Esophagus squamous epithelium (tissue), 5 donors: ENCODE data around the gene TULP4. TPM values are rescaled to one million over a fixed set of nuclear protein-coding genes. Genes with fewer than 3 reads are reported as not detected.

ENCODE experiments used
- DNase-seq: peaks from one replicate; lab custom pipeline; 2025; lab: John Stamatoyannopoulos, UW
- H3K27ac ChIP-seq, 4 donors: fragments of 200-600 bp; sonication (generic); one replicate each; pipeline ENCODE4 v1.5.1; 2016 to 2019; ENCODE audit warnings: mild to moderate bottlenecking in 1 of 4
- H3K27me3 ChIP-seq, 4 donors: fragments of 200-600 bp; sonication (generic); 1 replicate in 3 of 4; 2 replicates in 1 of 4; pipeline versions ENCODE4 v1.5.1 to v1.6.0; 2017 to 2021; ENCODE audit warnings: antibody characterized with exemption in 1 of 4
- H3K36me3 ChIP-seq, 3 donors: fragments of 200-600 bp; sonication (generic); one replicate each; pipeline ENCODE4 v1.5.1; 2016 to 2019
- H3K4me1 ChIP-seq, 3 donors: fragments of 200-600 bp; sonication (generic); one replicate each; pipeline ENCODE4 v1.5.1; 2017 to 2019
- H3K4me3 ChIP-seq, 4 donors: fragments of 200-600 bp; sonication (generic); 1 replicate in 3 of 4; 2 replicates in 1 of 4; pipeline ENCODE4 v1.5.1; 2016 to 2019; ENCODE audit warnings: mild to moderate bottlenecking in 2 of 4, moderate library complexity in 1 of 4
- H3K9me3 ChIP-seq, 3 donors: fragments of 200-600 bp; sonication (generic); one replicate each; pipeline ENCODE4 v1.5.1; 2016 to 2019
- POLR2A ChIP-seq, 4 donors: fragments of 450-650 bp; IDR thresholded peaks; one replicate each; pipeline ENCODE4 v1.6.1; 2017; ENCODE audit warnings: antibody characterized with exemption in 4 of 4, mild to moderate bottlenecking in 4 of 4, moderate library complexity in 3 of 4
- WGBS, 2 donors: methylation state at CpG; one replicate each; pipeline ENCODE4 v1.1.5; 2018; 5-methylcytosine and 5-hydroxymethylcytosine counted together
- intact Hi-C: fragments of 100-400 bp; cut with DNase I; formaldehyde crosslinking; loops from one replicate; pipeline ENCODE4 v1.15.0; 2022
- total RNA-seq, 4 donors: library from RNA; depleted of rRNA; stranded (reverse); fragments of >200 nt; gene quantifications; one replicate each; pipeline ENCODE4 v1.1.0, GENCODE V29; 2016
- TF ChIP-seq, protein P1 (sequence below), 6 experiments: fragments of 450-650 bp in 4 of 6; fragments of 200-600 bp in 2 of 6; sonication (generic) in 2 of 6; IDR thresholded peaks; one replicate each; pipeline ENCODE4 v1.5.1; 2016 to 2019; ENCODE audit warnings: antibody characterized with exemption in 6 of 6, mild to moderate bottlenecking in 4 of 6, moderate library complexity in 4 of 6
- donor health status: DM: yes; HTN: yes; CAD: no.

Gene TULP4
- total RNA-seq, 4 donors from 2014 or later: 50.9 to 104 (median 59.2) TPM

DNA sequence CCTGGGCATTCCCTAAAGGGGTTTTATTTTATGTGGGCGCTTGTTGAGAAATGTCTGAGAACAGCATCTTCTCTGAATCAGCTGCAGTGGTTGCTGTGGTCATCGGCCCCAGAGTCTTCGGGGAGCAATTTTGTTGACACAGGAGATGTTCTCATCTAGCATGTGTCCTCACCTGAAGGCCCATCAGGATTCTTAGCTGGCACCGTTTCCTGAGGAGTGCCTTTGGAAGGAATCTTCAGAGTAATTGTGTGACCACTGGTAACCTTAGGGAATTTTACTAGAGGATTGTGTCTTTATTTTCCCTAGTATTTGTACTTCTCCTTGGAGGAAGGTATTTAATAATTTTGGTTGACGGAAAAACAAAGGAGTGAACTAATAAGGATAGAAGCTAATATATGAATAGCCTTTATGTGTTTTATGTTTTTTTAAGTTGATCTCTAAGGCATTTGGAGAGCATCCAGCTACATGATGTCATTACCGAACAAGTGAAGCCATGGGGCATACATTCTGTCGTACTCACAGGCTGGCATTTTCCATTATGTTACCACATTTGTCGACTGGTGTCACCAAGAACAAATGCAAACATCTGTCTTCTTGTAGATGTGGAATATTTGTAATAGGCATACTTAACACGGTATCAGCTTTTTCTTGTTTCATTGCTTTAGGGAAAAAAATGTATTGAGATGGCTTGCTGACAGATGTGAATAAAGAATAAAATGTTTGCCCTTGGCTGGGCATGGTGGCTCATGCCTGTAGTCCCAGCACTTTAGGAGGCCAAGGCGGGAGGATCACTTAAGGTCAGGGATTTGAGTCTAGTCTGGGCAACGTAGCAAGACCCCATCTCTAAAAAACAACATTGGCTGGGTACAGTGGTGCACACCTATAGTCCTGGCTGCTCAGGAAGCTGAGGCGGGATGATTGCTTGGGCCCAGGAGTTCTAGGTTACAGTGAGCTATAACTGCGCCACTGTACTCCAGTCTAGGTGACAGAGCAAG, 41.9 kb downstream of the TULP4 start:
- Histone ChIP-seq H3K4me3 (no peak overlapping the region), H3K9me3 (peaks cover 0 to 2% (median 0%) of the 10 kb centered on the region in 3 donors), H3K36me3 (no peaks in the 10 kb centered on the region), H3K27me3 (no peaks in the 10 kb centered on the region), H3K27ac (no peak overlapping the region), H3K4me1 (peaks cover 0 to 18% (median 10%) of the 10 kb centered on the region in 3 donors)
- no peak for DNase-seq
- 63 to 71% methylated on average over 12 to 13 of the region's 13 CpGs for WGBS, 2 donors
- TF ChIP-seq, protein P1, sequence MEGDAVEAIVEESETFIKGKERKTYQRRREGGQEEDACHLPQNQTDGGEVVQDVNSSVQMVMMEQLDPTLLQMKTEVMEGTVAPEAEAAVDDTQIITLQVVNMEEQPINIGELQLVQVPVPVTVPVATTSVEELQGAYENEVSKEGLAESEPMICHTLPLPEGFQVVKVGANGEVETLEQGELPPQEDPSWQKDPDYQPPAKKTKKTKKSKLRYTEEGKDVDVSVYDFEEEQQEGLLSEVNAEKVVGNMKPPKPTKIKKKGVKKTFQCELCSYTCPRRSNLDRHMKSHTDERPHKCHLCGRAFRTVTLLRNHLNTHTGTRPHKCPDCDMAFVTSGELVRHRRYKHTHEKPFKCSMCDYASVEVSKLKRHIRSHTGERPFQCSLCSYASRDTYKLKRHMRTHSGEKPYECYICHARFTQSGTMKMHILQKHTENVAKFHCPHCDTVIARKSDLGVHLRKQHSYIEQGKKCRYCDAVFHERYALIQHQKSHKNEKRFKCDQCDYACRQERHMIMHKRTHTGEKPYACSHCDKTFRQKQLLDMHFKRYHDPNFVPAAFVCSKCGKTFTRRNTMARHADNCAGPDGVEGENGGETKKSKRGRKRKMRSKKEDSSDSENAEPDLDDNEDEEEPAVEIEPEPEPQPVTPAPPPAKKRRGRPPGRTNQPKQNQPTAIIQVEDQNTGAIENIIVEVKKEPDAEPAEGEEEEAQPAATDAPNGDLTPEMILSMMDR (IDR thresholded peaks at IDR 0.05): no peak
- no peak for TF ChIP-seq POLR2A (IDR thresholded peaks at IDR 0.05)
- intact Hi-C loops: no loop called here

DNA sequence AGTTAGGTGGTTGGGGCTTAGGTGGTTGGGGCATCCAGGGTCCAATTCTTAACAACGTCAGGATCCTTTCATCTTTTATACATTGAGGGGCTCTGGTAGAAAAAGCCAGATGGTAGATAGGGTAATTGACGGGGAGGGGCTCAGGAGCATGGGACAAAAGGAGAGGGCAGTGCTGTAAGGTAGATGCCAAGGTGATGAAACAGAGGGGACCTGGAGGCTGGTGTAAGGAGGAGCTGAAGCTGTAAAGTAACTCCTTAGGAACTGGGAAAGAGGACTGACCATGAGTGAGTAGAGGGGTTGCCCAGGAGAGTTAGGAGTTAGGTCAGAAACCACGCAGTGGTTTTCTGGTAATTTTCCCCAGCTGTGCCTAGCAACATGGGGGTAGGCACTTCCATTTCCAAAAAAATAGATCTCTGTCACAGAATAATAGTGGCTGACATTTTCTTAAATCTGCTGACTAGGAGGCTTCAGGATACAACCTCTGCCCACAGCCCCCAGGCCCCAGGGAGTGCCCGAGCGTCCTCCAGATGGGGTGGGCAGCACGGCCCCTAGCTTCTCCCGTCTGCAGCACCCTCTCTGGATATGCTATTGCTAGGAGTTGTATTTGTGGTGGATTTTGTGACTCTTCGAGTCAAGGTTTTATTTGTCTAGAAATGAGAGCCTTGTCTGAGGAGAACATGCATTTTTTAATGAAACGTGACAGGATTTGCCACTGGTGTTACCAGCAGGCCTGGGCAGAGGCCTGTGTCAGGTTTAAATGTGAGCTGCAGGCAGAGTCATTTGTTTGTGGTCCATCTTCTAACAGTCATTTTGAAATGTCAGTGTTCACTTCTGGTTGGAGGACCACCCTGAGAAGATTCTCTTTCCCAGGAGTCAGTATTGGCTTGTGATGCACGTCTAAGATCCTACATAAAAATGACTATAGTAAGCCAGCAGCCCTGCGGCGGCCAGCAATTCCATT, 44.6 kb downstream of the TULP4 start:
- Histone ChIP-seq H3K4me3 (no peak overlapping the region), H3K4me1 (peaks cover 0 to 18% (median 10%) of the 10 kb centered on the region in 3 donors), H3K27me3 (no peaks in the 10 kb centered on the region), H3K36me3 (no peaks in the 10 kb centered on the region), H3K27ac (no peak overlapping the region), H3K9me3 (no peaks in the 10 kb centered on the region)
- 70 to 72% methylated on average over 11 to 12 of the region's 12 CpGs for WGBS, 2 donors
- DNase-seq: no peak
- intact Hi-C loops: no loop called here
- TF ChIP-seq, protein P1 (IDR thresholded peaks at IDR 0.05): no peak
- no peak for TF ChIP-seq POLR2A (IDR thresholded peaks at IDR 0.05)

DNA sequence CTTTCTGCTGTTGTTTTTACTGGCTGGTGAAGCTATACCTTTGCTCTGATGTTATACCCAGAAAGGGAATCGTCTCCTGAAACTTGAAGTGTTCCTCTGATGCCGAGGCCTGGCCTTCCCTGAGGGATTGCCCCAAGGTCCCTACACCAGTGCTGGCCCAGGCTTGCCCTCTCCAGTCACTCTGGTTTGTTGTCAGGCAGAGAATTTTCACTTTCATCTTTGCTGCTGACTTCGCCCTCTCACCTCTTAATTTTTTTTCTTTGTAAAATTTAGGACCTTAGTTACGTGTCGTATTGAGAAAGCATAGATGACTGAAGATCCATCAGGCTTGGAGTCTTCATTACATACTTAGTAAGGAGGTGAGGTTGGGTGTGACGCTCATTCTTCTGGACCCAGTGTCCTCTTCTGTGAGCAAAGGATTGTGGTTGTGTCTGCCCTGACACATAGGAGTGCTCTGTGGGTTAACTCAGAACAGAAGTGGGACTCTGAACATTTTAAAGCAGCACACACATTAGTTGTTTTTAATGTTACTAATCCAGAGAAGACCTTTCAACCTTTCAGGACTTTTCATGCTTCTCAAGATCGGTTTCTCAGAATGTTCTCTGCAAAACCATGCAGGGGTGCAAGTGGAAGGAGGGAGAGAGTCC, 45.4 kb downstream of the TULP4 start:
- TF ChIP-seq POLR2A (IDR thresholded peaks at IDR 0.05): no peak
- TF ChIP-seq, protein P1 (IDR thresholded peaks at IDR 0.05): no peak
- H3K4me1 ChIP-seq: peaks cover 0 to 18% (median 10%) of the 10 kb centered on the region in 3 donors
- intact Hi-C loops: no loop called here
- H3K9me3 ChIP-seq: no peaks in the 10 kb centered on the region
- H3K36me3 ChIP-seq: no peaks in the 10 kb centered on the region
- H3K27me3 ChIP-seq: no peaks in the 10 kb centered on the region
- H3K4me3 ChIP-seq: no peak overlapping the region
- no peak for DNase-seq
- WGBS, 2 donors: 46 to 49% methylated on average over 7 of the region's 7 CpGs
- H3K27ac ChIP-seq: no peak overlapping the region

DNA sequence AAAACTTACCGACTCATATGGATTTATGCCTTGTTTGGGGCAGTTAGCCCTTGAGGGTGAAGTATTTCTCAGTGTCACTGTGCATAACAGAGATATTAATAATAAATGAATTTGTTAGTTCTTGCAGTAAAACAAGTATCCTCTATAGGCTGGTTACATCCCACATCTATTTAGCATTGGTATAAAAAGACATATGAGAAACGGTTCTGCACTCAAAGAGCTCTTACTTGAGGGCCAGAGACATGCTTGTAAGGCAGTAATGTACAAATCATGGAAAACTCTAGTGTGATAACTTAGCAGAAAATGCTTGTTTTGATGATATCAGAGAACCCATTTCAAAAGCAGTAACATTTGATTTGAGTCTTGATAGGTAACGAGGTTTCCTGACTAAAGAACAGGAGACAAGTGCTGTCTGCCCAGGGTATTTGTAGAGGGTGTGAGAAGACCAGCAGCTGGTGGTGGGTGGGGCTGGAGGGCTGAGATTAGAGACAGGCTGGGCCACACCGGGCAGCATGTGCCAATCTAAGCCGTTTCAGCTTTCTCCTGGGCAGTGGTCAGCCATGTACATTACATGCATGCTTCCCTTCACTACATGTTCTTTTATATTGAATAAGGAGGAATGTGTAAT, 46.3 kb downstream of the TULP4 start:
- H3K36me3 ChIP-seq: no peaks in the 10 kb centered on the region
- H3K4me1 ChIP-seq: peaks cover 0 to 18% (median 10%) of the 10 kb centered on the region in 3 donors
- intact Hi-C loops: no loop called here
- H3K27me3 ChIP-seq: no peaks in the 10 kb centered on the region
- 72 to 76% methylated on average over 5 of the region's 5 CpGs for WGBS, 2 donors
- TF ChIP-seq, protein P1 (IDR thresholded peaks at IDR 0.05): no peak
- TF ChIP-seq POLR2A (IDR thresholded peaks at IDR 0.05): no peak
- no peak for DNase-seq
- H3K9me3 ChIP-seq: no peaks in the 10 kb centered on the region
- H3K4me3 ChIP-seq: no peak overlapping the region
- no peak overlapping the region for H3K27ac ChIP-seq
